MCF 10A (cell line): ENCODE data around the gene OR10A5. TPM values are rescaled to one million over a fixed set of nuclear protein-coding genes. Genes with fewer than 3 reads are reported as not detected.
"Not testable (repeated sequence)": the region's sequence is repeated elsewhere in the genome, so short reads cannot be mapped to it uniquely, and the experiment has no call there.

Experiments used
- BruUV-seq: library from RNA; stranded (reverse); fragments of 400-500 nt; replicated peaks from 2 replicates; lab custom pipeline; 2021; lab: Mats Ljungman, UMichigan
- CTCF ChIA-PET: fragments of 300-600 bp; sonication (Branson Sonifier 250); formaldehyde crosslinking; extraction: SDS; loops from one replicate; lab custom pipeline; 2021; ENCODE audit warnings: antibody characterized with exemption, inconsistent platforms; lab: Yijun Ruan, JAX
- POLR2A ChIA-PET: fragments of 300-600, 350-650 bp; sonication (Branson Sonifier 250); formaldehyde crosslinking; extraction: SDS; loops from one replicate; lab custom pipeline; 2020; ENCODE audit warnings: antibody characterized with exemption, inconsistent platforms; lab: Yijun Ruan, JAX
- DNase-seq: peaks from one replicate; pipeline ENCODE4 v3.0.0-alpha.2; 2018; ENCODE audit not compliant: unreplicated experiment
- H3K27ac Mint-ChIP-seq: one replicate; pipeline ENCODE4 v1.8.0; 2022; ENCODE audit warnings: mild to moderate bottlenecking, low read depth, mixed read lengths; ENCODE audit not compliant: unreplicated experiment
- H3K27me3 Mint-ChIP-seq: one replicate; pipeline ENCODE4 v1.8.0; 2022; ENCODE audit warnings: mixed read lengths; ENCODE audit not compliant: insufficient read depth, unreplicated experiment
- H3K36me3 Mint-ChIP-seq: one replicate; pipeline ENCODE4 v1.8.0; 2022; ENCODE audit warnings: mild to moderate bottlenecking, moderate library complexity, mixed read lengths; ENCODE audit not compliant: insufficient read depth, unreplicated experiment
- H3K4me1 Mint-ChIP-seq: one replicate; pipeline ENCODE4 v1.8.0; 2022; ENCODE audit warnings: mixed read lengths; ENCODE audit not compliant: insufficient read depth, unreplicated experiment
- H3K4me3 Mint-ChIP-seq: one replicate; pipeline ENCODE4 v1.8.0; 2022; ENCODE audit warnings: mild to moderate bottlenecking, moderate library complexity, mixed read lengths; ENCODE audit not compliant: unreplicated experiment
- H3K9me3 Mint-ChIP-seq: one replicate; pipeline ENCODE4 v1.8.0; 2022; ENCODE audit warnings: mixed read lengths; ENCODE audit not compliant: unreplicated experiment
- intact Hi-C: fragments of 100-400 bp; cut with micrococcal nuclease; formaldehyde crosslinking; loops from 2 replicates; pipeline ENCODE4 v1.14.1; 2022
- total RNA-seq: library from RNA; stranded (reverse); gene quantifications from 2 replicates; pipeline ENCODE4 v1.2.3, GENCODE V29; 2022
- TF ChIP-seq, protein P1 (sequence below): fragments of 200-600 bp; IDR thresholded peaks from one replicate; pipeline ENCODE4 v1.8.0; 2022; ENCODE audit warnings: antibody characterized with exemption, mild to moderate bottlenecking; ENCODE audit not compliant: unreplicated experiment

OR10A5 gene
- total RNA-seq, 1 experiment from 2014 or later: not detected

DNA sequence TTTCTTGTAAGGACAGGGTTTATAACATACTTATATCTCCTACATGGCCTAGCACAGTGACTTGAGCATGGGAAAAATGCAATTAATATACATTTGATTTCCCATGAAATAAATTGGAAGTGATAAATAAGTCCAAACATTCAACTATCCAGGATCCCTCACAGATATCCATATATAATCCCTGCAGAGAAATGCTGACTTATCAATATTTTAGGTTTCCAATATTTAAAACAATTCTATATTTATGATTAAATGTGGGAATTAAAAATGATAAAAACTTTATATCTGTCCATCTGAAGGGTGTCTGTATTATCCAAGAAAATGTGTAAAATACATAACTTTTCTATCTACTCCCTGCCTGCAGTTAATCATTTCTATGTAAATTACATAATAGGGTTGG, 37.3 kb downstream of the OR10A5 start:
- no peak overlapping the region for H3K4me3 Mint-ChIP-seq
- no peaks in the 10 kb centered on the region for H3K9me3 Mint-ChIP-seq
- intact Hi-C loops: no loop called here
- peaks cover 38% of the 10 kb centered on the region for H3K27me3 Mint-ChIP-seq
- no TSS peak for BruUV-seq
- DNase-seq: no peak
- ChIA-PET CTCF (no interaction called here), POLR2A (no interaction called here)
- no peak overlapping the region for H3K27ac Mint-ChIP-seq
- TF ChIP-seq, protein P1, sequence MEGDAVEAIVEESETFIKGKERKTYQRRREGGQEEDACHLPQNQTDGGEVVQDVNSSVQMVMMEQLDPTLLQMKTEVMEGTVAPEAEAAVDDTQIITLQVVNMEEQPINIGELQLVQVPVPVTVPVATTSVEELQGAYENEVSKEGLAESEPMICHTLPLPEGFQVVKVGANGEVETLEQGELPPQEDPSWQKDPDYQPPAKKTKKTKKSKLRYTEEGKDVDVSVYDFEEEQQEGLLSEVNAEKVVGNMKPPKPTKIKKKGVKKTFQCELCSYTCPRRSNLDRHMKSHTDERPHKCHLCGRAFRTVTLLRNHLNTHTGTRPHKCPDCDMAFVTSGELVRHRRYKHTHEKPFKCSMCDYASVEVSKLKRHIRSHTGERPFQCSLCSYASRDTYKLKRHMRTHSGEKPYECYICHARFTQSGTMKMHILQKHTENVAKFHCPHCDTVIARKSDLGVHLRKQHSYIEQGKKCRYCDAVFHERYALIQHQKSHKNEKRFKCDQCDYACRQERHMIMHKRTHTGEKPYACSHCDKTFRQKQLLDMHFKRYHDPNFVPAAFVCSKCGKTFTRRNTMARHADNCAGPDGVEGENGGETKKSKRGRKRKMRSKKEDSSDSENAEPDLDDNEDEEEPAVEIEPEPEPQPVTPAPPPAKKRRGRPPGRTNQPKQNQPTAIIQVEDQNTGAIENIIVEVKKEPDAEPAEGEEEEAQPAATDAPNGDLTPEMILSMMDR: no peak
- H3K36me3 Mint-ChIP-seq: peaks cover 7% of the 10 kb centered on the region
- H3K4me1 Mint-ChIP-seq: no peaks in the 10 kb centered on the region

- DNase-seq, H3K36me3 Mint-ChIP-seq, H3K4me1 Mint-ChIP-seq, H3K4me3 Mint-ChIP-seq, POLR2A ChIA-PET, BruUV-seq, H3K27ac Mint-ChIP-seq, intact Hi-C loops, H3K9me3 Mint-ChIP-seq: not testable (repeated sequence)
- CTCF ChIA-PET: interaction anchor here (0.7 kb wide), 1 partner anchor 129 kb away, joined by 5 read pairs; no protein-coding TSS in a partner anchor
- H3K27me3 Mint-ChIP-seq: peaks cover 36% of the 10 kb centered on the region
Observed at GRCh38 chr11:6887711-6888110, 42.2 kb downstream of the OR10A5 start.

GRCh38 chr11:6888830-6889229, 43.3 kb downstream of the OR10A5 start:
- H3K4me3 Mint-ChIP-seq: no peak overlapping the region
- no peaks in the 10 kb centered on the region for H3K9me3 Mint-ChIP-seq
- DNase-seq: no peak
- H3K4me1 Mint-ChIP-seq: no peaks in the 10 kb centered on the region
- H3K36me3 Mint-ChIP-seq: peaks cover 7% of the 10 kb centered on the region
- H3K27ac Mint-ChIP-seq: no peak overlapping the region
- BruUV-seq: no TSS peak
- CTCF ChIA-PET: interaction anchor here (0.7 to 1.5 kb wide), 4 partner anchors 10 to 511 kb away, joined by 3 to 4 read pairs (median 4); partner anchors contain the start of gene OR10A2
- intact Hi-C loops: no loop called here
- POLR2A ChIA-PET: interaction anchor here (0.6 kb wide), 1 partner anchor 31 kb away, joined by 3 read pairs; no protein-coding TSS in a partner anchor
- TF ChIP-seq, protein P1: no peak
- H3K27me3 Mint-ChIP-seq: peaks cover 24% of the 10 kb centered on the region

GRCh38 chr11:6889835-6890234, 44.4 kb downstream of the OR10A5 start:
- DNase-seq: no peak
- ChIA-PET CTCF (interaction anchor here (0.7 to 1.5 kb wide), 4 partner anchors 9 to 388 kb away, joined by 3 to 4 read pairs (median 4); partner anchors contain the start of gene OR10A2), POLR2A (no interaction called here)
- TF ChIP-seq, protein P1: no peak
- no TSS peak for BruUV-seq
- Mint-ChIP-seq H3K9me3 (no peaks in the 10 kb centered on the region), H3K4me3 (no peak overlapping the region), H3K27me3 (peaks cover 14% of the 10 kb centered on the region), H3K36me3 (peaks cover 7% of the 10 kb centered on the region), H3K4me1 (no peaks in the 10 kb centered on the region), H3K27ac (no peak overlapping the region)
- intact Hi-C loops: no loop called here
